GM18951 (cell line): ENCODE measurements around the gene ITGA3.
A peak's percentile ranks its signal among the peaks of the same experiment; 100 is the strongest.

Source experiments
- POLR2A ChIP-seq: IDR thresholded peaks from 4 replicates; pipeline ENCODE4 v1.6.1; 2011; ENCODE audit warnings: mild to moderate bottlenecking; ENCODE audit not compliant: insufficient read length, insufficient read depth; ENCODE audit errors: extremely low read depth
- in situ Hi-C: fragments of 300-500 bp; cut with MboI; formaldehyde crosslinking; loops from one replicate; pipeline ENCODE4 v1.12.0; 2022; ENCODE audit warnings: low sequenced_read_pairs, mixed read lengths, inconsistent platforms; ENCODE audit not compliant: unreplicated experiment

Gene ITGA3

DNA sequence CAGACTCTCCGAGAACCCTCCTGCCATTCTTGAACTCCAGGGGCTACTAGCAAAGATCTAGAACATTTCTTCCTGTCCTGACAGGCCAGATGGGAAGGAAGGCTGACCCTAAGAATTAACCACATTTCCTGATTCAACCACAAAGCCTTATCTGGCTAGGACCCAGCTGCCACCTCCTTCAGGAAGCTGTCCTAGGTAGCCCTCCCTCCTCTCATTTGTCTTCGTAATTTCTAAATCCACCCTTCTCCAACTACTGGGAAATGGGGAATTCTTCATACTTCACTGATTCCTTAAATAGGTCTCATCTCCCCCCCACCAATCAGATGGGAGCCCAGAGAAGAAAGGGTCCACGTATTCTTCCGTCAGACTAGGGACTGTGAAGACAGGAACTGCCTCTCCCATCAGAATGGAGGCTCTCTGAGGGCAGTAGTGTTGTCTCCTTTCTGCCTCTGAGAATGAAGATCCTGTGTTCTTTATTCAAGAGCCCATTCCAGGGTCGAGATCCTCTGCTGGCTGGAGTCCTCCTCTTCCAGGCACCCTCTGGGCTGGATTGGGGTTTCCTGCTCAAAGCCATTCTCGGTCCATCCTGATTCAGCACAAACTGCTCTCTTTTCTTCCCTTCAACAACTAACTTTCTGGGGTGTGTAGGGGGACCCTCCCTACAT, 71.9 kb downstream of the ITGA3 start:
- no peak for TF ChIP-seq POLR2A
- in situ Hi-C loops, result no loop called here

DNA sequence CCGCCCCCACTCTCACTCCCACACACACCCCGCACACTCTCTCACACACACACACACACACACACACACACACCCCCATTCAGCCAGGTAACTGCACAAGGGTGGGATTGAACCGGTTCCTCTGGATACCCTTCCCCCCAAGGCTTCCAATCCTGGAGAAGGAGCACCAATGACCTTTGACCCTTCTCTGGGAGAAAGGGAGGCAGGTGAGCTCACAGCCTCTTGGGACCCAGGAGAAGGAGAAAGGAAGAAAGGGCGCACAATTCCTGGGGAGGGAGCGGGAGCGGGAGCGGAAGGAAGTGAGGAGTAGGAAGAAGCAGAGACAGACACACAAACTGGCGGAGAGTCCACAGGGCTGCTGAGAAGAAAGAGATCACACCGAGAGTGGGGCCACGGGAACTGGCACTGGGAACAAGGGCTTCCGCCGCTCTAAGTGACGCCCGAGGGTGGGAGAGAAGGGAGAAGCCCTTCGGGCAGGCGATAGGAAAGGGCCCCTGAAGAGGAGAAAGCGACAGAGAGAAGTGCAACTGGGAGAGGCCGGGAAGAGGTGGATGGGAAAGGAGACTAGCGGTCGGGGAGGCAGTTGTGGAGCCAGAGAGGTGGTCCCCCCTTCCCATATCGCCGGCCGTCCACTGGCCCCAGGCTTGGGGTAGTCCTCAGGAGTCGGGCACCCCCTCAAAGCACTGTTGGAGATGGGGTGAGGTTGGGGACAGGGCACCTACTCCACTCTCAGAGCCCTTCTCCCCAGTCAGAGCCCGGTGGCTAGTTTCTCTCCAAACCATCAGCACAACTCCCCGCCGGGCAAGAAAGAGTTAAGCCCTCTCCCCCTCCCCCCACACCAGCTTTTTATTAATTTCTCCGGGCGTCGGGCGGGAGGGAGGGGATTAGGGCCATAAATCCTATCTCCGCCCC, 72.8 kb downstream of the ITGA3 start:
- no peak for TF ChIP-seq POLR2A
- in situ Hi-C loops, result no loop called here

DNA sequence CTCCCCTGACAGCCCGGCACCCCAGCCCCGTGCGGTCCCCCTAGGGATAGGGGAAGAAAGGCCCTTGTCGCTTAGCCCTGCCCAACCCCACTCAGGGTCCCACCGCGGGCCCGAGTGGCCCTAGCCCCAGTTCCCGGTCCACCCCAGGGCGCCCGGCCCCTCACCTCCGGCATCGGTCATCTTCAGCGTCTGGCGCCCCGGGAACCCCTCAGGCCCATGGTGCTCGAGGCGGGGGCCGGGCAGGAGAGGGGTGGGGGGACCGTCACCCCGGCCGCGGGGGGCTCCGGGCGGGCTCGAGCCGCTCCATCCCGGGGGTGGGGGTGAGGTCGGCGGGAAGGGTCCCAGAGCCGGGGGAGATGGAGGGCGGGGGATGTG, 73.4 kb downstream of the ITGA3 start:
- in situ Hi-C loops, result no loop called here
- no peak for TF ChIP-seq POLR2A

DNA sequence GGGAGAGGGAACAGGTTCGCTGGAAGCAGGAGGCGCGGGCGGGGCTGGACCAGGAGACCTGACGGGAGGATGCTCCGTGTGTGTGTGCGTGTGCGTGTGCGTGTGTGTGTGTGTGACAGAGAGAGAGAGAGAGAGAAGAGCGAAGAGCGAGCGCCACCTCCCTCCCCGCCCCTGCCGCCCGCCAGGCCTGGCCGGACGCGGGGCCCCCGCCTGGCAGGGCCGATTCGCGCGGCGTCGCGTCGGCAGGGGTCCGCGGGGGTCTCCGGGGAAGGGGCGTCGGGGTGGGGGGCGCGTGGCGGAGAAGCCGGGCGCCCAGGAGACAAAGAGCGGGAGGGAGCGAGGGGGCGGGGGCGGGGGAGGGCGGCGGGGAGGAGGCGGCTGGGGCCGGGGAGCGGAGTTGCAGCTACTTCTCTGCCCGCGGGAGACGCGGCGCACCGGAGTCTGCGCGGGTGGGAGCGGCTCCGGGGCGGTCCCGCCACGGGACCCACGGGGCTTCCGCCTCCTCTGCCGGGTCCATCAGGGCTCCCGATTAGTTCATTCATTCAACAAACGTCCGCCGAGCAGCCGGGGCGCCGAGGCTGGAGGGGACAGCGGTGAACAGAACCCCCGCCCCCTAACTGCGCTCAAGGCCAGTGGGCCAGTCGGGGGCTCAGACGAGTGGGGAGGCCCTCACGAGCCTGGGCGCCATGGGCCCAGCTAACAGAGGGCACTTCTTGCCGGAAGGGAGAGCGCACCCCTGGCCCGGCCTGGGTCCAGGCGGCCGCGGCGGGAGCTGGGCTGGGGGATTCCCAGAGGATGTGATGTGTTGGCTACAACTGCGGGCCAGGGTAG, 74.0 kb downstream of the ITGA3 start, which contains the start of gene SAMD14:
Gene SAMD14 (minus strand): TSS at position 433 of the 831 bp plus-strand sequence. CDS start 5,201 bp downstream, outside the sequence.
- in situ Hi-C loops, result no loop called here

DNA sequence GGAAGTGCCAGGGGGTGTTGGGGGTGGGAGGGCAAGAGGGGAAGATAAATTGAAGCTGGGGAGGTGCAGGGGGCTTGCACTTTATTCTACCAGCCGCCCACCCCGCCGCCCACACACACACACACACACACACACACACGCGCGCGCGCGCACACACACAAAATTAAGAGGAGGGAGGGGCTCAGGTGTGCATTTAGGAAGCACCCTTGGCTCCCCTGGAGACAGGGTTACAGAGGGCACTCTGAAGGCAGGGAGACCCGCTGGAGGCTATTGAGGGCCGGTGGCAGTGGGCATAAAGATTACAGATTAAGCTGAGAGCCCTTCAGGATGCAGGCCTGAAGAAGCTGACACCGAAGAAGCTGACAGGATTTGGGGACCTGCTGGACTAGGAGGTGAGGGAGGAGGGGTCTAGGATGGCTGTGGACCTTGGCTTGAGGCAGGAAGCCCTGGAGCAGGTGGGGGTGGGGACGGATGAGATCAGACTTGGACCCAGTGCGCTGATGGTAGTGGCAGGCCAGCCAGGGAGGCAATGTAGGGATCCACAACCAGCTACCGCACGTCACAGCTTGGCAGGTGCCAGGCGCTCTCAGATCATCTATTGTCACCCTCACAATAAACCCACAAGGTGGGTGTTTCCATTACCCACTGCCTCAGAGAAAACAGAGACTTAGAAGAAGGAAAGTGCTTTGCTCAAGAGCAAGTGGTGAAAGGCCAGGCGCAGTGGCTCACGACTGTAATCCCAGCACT, 74.8 kb downstream of the ITGA3 start:
- no peak for TF ChIP-seq POLR2A
- in situ Hi-C loops, result no loop called here

More for the DNA sequence above, 74.0 kb downstream of the ITGA3 start, which contains the start of gene SAMD14:
- TF ChIP-seq POLR2A, result no peak

DNA sequence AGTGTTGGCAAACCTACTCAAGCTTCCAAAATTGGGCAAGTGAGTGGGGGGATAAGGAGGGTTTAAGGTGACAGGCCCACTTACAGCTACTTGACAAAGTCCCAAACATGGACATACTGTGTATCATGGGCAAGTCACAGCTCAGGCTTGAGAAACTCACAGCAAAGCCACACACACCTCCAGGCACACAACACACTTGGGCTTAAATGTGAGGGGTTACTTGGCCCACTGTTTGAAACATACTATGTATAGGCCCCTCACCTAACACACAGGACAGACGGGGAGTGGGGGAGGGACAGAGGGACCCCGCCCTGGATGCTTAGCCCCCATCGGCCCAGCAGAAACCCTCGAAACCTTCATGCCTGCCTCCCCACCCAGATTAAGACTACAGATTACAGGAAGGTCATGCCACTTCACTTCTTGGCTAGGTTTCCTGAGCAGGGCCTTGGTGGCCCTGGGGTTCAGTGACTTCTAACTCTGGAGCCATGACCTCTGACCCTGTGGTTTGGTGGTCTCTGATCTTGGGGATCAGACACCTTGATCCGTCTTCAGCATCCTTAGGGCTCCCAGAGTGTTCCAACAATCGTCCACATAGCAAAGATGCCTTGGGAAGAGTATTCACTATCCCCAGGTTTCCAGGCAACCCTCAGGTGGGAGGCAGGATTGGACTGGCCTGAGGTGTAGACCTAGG, 76.3 kb downstream of the ITGA3 start:
- no peak for TF ChIP-seq POLR2A
- in situ Hi-C loops, result no loop called here

DNA sequence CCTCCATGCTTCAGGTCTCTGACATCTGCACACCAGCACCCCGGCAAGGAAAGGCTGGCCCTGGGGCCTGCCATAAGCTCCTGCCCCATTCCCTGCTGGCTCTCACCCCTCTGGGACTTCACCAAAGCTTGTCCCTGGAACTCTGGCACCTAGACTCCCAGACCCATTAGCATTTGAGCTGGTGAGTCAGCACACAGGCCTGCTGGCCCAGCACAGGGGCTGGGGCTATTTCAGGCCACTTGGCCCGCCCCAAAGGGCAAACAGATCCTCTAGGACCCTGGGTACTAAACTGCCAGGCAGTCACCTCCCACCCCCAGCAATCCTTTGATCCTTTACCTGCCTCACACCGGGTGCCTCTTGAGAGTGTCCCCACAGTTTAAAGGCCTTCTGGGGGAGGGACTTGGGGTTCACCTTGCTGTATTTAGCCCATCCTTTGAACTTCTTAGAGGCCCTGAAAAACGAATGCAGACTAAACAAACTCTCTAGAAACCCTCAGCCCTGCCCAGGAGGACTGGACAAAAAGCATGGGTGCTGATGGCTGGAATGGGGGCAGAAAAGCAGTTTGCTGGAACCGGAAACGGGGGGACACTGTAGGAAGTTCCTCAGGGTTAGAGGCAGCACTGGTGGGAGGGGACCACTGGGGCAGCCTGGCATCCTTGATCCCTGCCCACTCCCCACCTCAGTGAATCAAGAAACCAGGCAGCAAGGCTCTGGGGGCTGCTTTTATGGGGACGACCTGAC, 77.3 kb downstream of the ITGA3 start:
- TF ChIP-seq POLR2A, result peak; percentile 7
- in situ Hi-C loops, result no loop called here

DNA sequence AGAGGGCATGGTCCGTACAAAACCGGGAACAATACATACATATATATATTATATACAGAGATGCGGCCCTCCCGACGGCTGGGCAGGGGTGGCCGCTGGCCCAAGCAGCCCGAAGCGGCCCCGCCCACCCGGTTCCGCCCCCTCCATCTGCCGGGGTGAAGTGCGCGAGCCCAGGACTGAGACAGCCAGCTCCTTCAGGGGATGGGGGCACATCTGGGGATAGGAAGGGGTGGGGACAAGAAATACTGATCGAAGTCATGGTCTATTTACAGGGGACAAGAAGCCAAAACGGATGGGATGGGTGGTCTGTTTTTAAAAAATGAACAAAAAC, 77.8 kb downstream of the ITGA3 start:
- no peak for TF ChIP-seq POLR2A
- in situ Hi-C loops, result no loop called here

DNA sequence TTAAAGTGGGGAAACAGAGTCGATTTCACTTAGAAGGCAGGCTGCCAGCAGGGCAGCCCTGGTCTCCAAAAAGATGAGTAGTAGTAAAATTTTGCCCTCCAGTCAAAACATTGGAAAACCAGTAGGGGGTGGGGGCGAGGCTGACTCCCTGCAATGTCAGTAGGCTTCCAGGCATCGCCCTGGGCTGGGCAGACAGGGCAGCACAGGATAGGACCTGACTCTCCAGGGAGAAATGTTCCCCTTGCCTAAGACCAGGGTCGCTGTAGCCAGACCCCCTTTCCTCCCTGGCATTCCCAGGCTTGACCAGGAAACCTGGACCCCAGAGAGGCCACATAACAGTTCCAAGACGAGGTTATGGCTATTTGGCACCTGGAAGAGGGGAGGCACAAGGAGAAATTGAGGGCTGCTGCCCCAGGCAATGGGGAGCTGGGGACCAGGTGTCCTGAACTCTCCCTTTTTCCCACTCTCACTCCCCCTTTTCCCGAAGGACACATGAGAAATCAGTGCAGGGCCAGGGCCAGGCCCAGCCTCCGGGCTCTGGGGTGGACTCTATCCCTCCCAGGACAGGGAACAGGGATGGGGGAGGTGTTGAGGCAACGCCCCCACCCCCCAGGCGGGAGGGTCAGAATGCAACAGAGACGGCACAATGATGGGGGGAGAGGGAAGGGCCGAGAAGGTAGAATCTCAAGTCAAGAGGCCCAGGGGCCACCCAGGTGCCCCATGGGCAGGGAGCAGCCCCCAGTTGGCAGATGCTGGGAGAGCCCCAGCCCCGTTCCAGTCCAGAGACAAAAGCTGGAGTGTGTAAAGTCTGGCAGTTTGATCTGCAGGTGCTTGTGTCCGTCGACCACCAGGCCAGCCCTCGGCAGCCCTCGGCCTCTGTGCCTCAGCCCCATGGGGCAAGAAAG, 78.5 kb downstream of the ITGA3 start:
- TF ChIP-seq POLR2A, result no peak
- in situ Hi-C loops, result no loop called here

DNA sequence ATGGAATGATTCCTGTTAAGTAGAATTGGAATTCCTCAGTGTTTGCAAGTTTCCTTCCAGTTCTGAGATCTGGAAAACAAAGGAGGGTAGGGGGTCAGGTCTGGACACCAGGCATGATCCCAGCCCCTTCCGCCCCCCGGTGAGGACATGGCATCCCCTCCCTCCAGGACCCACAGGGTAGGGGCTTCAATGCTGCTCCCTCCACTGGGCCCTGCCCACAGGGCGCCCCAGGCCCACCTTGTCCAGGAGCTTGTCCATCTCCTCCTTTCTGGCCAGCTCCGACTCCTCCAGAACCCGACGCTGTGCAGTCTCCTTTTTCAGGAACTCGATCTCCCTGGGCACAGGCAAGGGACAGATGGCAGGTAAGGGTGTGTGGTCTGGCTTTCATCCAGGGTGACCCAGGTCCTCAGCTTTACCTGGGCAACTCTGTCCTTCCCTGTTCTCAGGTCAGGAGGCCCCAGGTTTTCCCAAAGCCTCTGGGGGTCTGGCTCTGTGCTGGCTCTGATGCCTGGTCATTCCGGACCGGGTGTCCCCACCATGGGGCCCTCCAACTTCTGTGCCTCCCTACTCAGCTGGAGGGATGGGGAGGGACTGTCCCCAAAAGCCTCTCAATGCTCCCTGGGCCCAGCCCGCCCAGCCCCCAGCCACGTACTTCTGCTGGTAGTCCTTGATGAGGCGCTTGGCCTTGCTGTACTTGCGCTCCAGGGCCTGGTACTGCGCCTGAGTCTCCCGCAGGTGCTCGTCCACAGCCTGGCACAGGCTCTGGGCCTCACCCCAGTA, 79.6 kb downstream of the ITGA3 start:
- in situ Hi-C loops, result no loop called here
- no peak for TF ChIP-seq POLR2A
